Measurements from ENCODE around the gene SYNPO2.

SYNPO2 gene

GRCh38 chr4:118879409-118879808 lies 9.2 kb upstream of the SYNPO2 start:
- DNase-seq = no peak

GRCh38 chr4:118881512-118882146 lies 7.0 kb upstream of the SYNPO2 start:
- no peak for DNase-seq

- DNase-seq = no peak
Measured at GRCh38 chr4:118883861-118884260, 4.8 kb upstream of the SYNPO2 start.

GRCh38 chr4:118884716-118885115 lies 3.9 kb upstream of the SYNPO2 start:
- DNase-seq = no peak

- DNase-seq = no peak
Measured at GRCh38 chr4:118889312-118889691, 648 bp downstream of the SYNPO2 start.

GRCh38 chr4:118894034-118894433 lies 5.4 kb downstream of the SYNPO2 start:
- DNase-seq = no peak

- DNase-seq = no peak
Measured at GRCh38 chr4:118898221-118898620, 9.6 kb downstream of the SYNPO2 start.

GRCh38 chr4:118898684-118899138 lies 10.1 kb downstream of the SYNPO2 start:
- DNase-seq = no peak

GRCh38 chr4:118904418-118904817 lies 15.8 kb downstream of the SYNPO2 start:
- no peak for DNase-seq

GRCh38 chr4:118904935-118905334 lies 16.3 kb downstream of the SYNPO2 start:
- no peak for DNase-seq

GRCh38 chr4:118905566-118905965 lies 16.9 kb downstream of the SYNPO2 start:
- no peak for DNase-seq

- no peak for DNase-seq
Measured at GRCh38 chr4:118909173-118909956, 20.7 kb downstream of the SYNPO2 start.

GRCh38 chr4:118910221-118910620 lies 21.6 kb downstream of the SYNPO2 start:
- DNase-seq = no peak

- DNase-seq = no peak
Measured at GRCh38 chr4:118911238-118911703, 22.6 kb downstream of the SYNPO2 start.

GRCh38 chr4:118915468-118915867 lies 26.8 kb downstream of the SYNPO2 start:
- no peak for DNase-seq

GRCh38 chr4:118916691-118917289 lies 28.1 kb downstream of the SYNPO2 start:
- DNase-seq = no peak

- no peak for DNase-seq
Measured at GRCh38 chr4:118917582-118917981, 28.9 kb downstream of the SYNPO2 start.

- no peak for DNase-seq
Measured at GRCh38 chr4:118918388-118918787, 29.7 kb downstream of the SYNPO2 start.

- no peak for DNase-seq
Measured at GRCh38 chr4:118920247-118920646, 31.6 kb downstream of the SYNPO2 start.

- DNase-seq = no peak
Measured at GRCh38 chr4:118921786-118922185, 33.1 kb downstream of the SYNPO2 start.

GRCh38 chr4:118923891-118924290 lies 35.2 kb downstream of the SYNPO2 start:
- no peak for DNase-seq

GRCh38 chr4:118927974-118928373 lies 39.3 kb downstream of the SYNPO2 start:
- DNase-seq = no peak

GRCh38 chr4:118930255-118930654 lies 41.6 kb downstream of the SYNPO2 start:
- no peak for DNase-seq

GRCh38 chr4:118931786-118932185 lies 43.1 kb downstream of the SYNPO2 start:
- DNase-seq = no peak

Data from cerebellar nuclear complex (tissue), 1 donor.